B cell (primary cell): Measurements from ENCODE around the gene MALSU1. TPM values are rescaled to one million over a fixed set of nuclear protein-coding genes. Genes with fewer than 3 reads are reported as not detected.

Source experiments
- ATAC-seq: fragments of 200-7000 bp; cut with Tn5 transposase; one replicate; pipeline ENCODE4 v1.10.0; 2021; ENCODE audit warnings: low read depth, mild to moderate bottlenecking, moderate number of reproducible peaks, moderate library complexity
- CTCF ChIA-PET: fragments of 350-600 bp; sonication (Branson Sonifier 250); formaldehyde crosslinking; loops from one replicate; lab custom pipeline; 2021; ENCODE audit warnings: antibody characterized with exemption, inconsistent platforms; lab: Charles Lee
- POLR2A ChIA-PET: fragments of 350-600 bp; sonication (Branson Sonifier 250); formaldehyde crosslinking; loops from one replicate; lab custom pipeline; 2021; ENCODE audit warnings: antibody characterized with exemption; lab: Charles Lee
- DNase-seq: peaks from one replicate; pipeline ENCODE4 v3.0.0; 2013
- H2AFZ ChIP-seq: 2 replicates; pipeline ENCODE4 v1.6.1; 2012; ENCODE audit warnings: mild to moderate bottlenecking, low read depth, low read length; ENCODE audit not compliant: insufficient read depth, poor library complexity, severe bottlenecking
- H3K27ac ChIP-seq, 2 donors: 1 replicate in 1 of 2; 2 replicates in 1 of 2; pipeline ENCODE4 v1.5.1; 2012 to 2013; ENCODE audit warnings: low read length in 2 of 2, mild to moderate bottlenecking in 2 of 2, moderate library complexity in 1 of 2
- H3K27me3 ChIP-seq, 4 experiments: fragments of 200-600 bp in 1 of 4; sonication (generic) in 1 of 4; replicated peaks in 1 of 4; 1 replicate in 2 of 4; 2 replicates in 2 of 4; pipeline versions ENCODE4 v1.6.1 to v1.7.0; 2013 to 2016; ENCODE audit warnings: low read length in 3 of 4, mild to moderate bottlenecking in 2 of 4, mixed read lengths in 1 of 4, moderate library complexity in 1 of 4; ENCODE audit not compliant: insufficient read depth in 4 of 4, control insufficient read depth in 3 of 4; ENCODE audit errors: control extremely low read depth in 1 of 4
- H3K36me3 ChIP-seq, 2 experiments: replicated peaks in 1 of 2; 1 replicate in 1 of 2; 2 replicates in 1 of 2; pipeline versions ENCODE4 v1.6.1 to v1.7.1; 2013; ENCODE audit warnings: low read length in 1 of 2; ENCODE audit not compliant: insufficient read depth in 2 of 2, control insufficient read depth in 1 of 2; ENCODE audit errors: control extremely low read depth in 1 of 2, extremely low read depth in 1 of 2
- H3K4me1 ChIP-seq, 2 donors: fragments of 200-600 bp in 1 of 2; sonication (generic) in 1 of 2; 1 replicate in 1 of 2; 2 replicates in 1 of 2; pipeline versions ENCODE4 v1.5.1 to v1.6.1; 2013 to 2017; ENCODE audit warnings: low read length in 2 of 2; ENCODE audit not compliant: control insufficient read depth in 2 of 2, insufficient read depth in 2 of 2
- H3K4me2 ChIP-seq: replicated peaks from 2 replicates; pipeline ENCODE3; 2012; ENCODE audit warnings: mild to moderate bottlenecking, low read depth, low read length; ENCODE audit not compliant: poor library complexity, severe bottlenecking
- H3K4me3 ChIP-seq, 5 experiments: fragments of 200-600 bp in 1 of 5; sonication (generic) in 1 of 5; 1 replicate in 3 of 5; 2 replicates in 2 of 5; pipeline versions ENCODE4 v1.5.1 to v1.7.0; 2011 to 2016; ENCODE audit warnings: low read length in 4 of 5, mild to moderate bottlenecking in 4 of 5, low read depth in 2 of 5, control low read depth in 1 of 5, moderate library complexity in 1 of 5; ENCODE audit not compliant: insufficient read depth in 1 of 5; ENCODE audit errors: control extremely low read depth in 1 of 5, extremely low read depth in 1 of 5
- H3K79me2 ChIP-seq: fragments of 200-600 bp; sonication (generic); one replicate; pipeline ENCODE4 v1.6.0; 2016; ENCODE audit warnings: low read length; ENCODE audit not compliant: control insufficient read depth, insufficient read depth
- H3K9ac ChIP-seq: fragments of 200-600 bp; sonication (generic); 2 replicates; pipeline ENCODE4 v1.6.1; 2017; ENCODE audit warnings: mild to moderate bottlenecking, low read length, moderate library complexity
- H3K9me3 ChIP-seq, 3 donors: one replicate each; pipeline versions ENCODE4 v1.6.1 to v1.7.1; 2013; ENCODE audit warnings: low read length in 2 of 3; ENCODE audit not compliant: control insufficient read depth in 2 of 3, insufficient read depth in 1 of 3; ENCODE audit errors: control extremely low read depth in 1 of 3
- H4K20me1 ChIP-seq: 2 replicates; pipeline ENCODE4 v1.6.0; 2012; ENCODE audit warnings: mild to moderate bottlenecking, low read length; ENCODE audit not compliant: insufficient read depth, control insufficient read depth, poor library complexity, severe bottlenecking
- H3K27ac Mint-ChIP-seq: one replicate; pipeline ENCODE4 v1.8.0; 2021; ENCODE audit warnings: mixed read lengths
- H3K27me3 Mint-ChIP-seq: one replicate; pipeline ENCODE4 v1.8.0; 2021; ENCODE audit warnings: mixed read lengths
- H3K4me1 Mint-ChIP-seq: one replicate; pipeline ENCODE4 v1.8.0; 2021; ENCODE audit warnings: mixed read lengths
- H3K4me3 Mint-ChIP-seq: one replicate; pipeline ENCODE4 v1.8.0; 2021; ENCODE audit warnings: mixed read lengths
- H3K9me3 Mint-ChIP-seq: one replicate; pipeline ENCODE4 v1.8.0; 2022; ENCODE audit warnings: mixed read lengths; ENCODE audit not compliant: insufficient read depth
- CTCF ChIP-seq: fragments of 200-600 bp; IDR thresholded peaks from one replicate; pipeline ENCODE4 v1.8.0; 2022; ENCODE audit warnings: antibody characterized with exemption, mild to moderate bottlenecking
- EZH2 ChIP-seq: IDR thresholded peaks from 2 replicates; pipeline ENCODE4 v1.6.1; 2012; ENCODE audit warnings: borderline replicate concordance, low read depth, mild to moderate bottlenecking, moderate library complexity, low read length; ENCODE audit not compliant: insufficient read depth, poor library complexity, severe bottlenecking
- WGBS: methylation state at CpG from one replicate; pipeline ENCODE4 v1.1.5; 2013; ENCODE audit warnings: missing lambda C conversion rate; ENCODE audit not compliant: insufficient coverage; 5-methylcytosine and 5-hydroxymethylcytosine counted together
- intact Hi-C: fragments of 100-400 bp; cut with micrococcal nuclease; formaldehyde crosslinking; loops from one replicate; pipeline ENCODE4 v1.10.0; 2022
- polyA plus RNA-seq: library from polyadenylated mRNA; depleted of rRNA; stranded (reverse); fragments of >200 nt; gene quantifications from 2 replicates; pipeline ENCODE4 v1.2.3, GENCODE V29; 2012
- total RNA-seq, 2 donors: library from RNA; stranded (reverse); fragments of 120-200 nt in 1 of 2; gene quantifications; 1 replicate in 1 of 2; 2 replicates in 1 of 2; pipeline versions ENCODE4 v1.2.3 to v1.2.4, GENCODE V29; 2013 to 2022

Gene MALSU1
- total and polyA plus RNA-seq, 2 donors (not counting 1 experiment from before 2014, with no cell fraction given), result 20.8 to 38.0 TPM

- Histone ChIP-seq H3K27me3 (peaks cover 0 to 6% (median 0%) of the 10 kb centered on the region in 4 experiments), H2AFZ (no peak overlapping the region), H3K9ac (no peak overlapping the region), H3K36me3 (no peaks in the 10 kb centered on the region), H3K9me3 (no peaks in the 10 kb centered on the region), H4K20me1 (no peaks in the 10 kb centered on the region), H3K79me2 (peaks cover 29% of the 10 kb centered on the region), H3K27ac (no peak overlapping the region), H3K4me3 (no peak overlapping the region), H3K4me2 (no peak overlapping the region), H3K4me1 (peaks cover 10 to 15% of the 10 kb centered on the region in 2 donors)
- DNase-seq (no peak), ATAC-seq (no peak)
- TF ChIP-seq CTCF, result no peak
- TF ChIP-seq EZH2, result no peak
- H3K4me1 Mint-ChIP-seq, result peaks cover 18% of the 10 kb centered on the region
- intact Hi-C loops, result loop anchor here (5.0 kb wide), 1 partner anchor 177 kb away; the partner anchor contains the start of gene IGF2BP3
- H3K27ac Mint-ChIP-seq, result no peak overlapping the region
- CTCF ChIA-PET, result interaction anchor here (0.7 to 1.3 kb wide), 2 partner anchors 22 to 185 kb away, joined by 3 to 6 read pairs; no protein-coding TSS in a partner anchor
- POLR2A ChIA-PET, result no interaction called here
- H3K27me3 Mint-ChIP-seq, result peaks cover 6% of the 10 kb centered on the region
- no peaks in the 10 kb centered on the region for H3K9me3 Mint-ChIP-seq
- H3K4me3 Mint-ChIP-seq, result no peak overlapping the region
Observed at GRCh38 chr7:23295401-23295697, 3.8 kb upstream of the MALSU1 start.

DNA sequence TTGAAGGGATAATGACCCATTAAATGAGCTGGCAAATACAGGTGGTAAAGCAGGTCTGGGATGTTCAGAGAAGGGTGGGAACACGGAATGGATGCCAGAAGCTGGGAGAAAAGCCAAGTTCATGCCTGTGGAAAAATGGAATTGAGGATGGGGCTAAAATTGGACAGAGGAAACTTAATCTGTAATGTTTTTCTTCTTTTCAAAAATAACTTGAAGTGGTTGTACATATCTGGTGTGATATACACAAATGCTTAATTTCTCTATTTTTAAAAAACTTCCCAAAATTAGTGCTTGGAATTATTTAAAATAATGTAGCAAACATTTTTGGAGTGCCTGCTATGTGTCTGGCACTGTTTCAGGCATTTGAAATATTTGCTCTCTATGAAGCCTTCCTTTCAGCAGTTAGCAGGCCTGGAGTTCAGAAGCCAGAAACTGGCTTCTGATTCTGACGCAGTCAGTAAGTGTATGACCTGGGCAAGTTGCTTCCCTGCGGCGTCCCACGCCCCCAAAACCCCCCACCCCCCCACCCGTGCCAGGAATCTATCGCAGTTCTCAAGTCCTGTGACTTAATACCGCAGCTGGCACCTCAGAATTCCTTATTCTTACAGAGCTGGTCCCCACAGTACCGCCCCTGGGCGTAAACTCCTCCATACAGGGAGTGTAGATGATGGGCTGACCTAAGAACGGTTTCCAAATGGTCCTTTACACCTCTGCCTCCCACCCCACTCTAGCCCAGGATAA lies 828 bp upstream of the MALSU1 start:
- ATAC-seq (no peak), DNase-seq (no peak)
- Histone ChIP-seq H3K4me2 (peak overlapping the region; percentile 82), H3K27me3 (peaks cover 0 to 6% (median 0%) of the 10 kb centered on the region in 4 experiments), H3K36me3 (peaks cover 0 to 10% of the 10 kb centered on the region in 2 experiments), H3K4me3 (peak overlapping the region; percentile 70 to 95 (median 86)), H2AFZ (peak overlapping the region; percentile 85), H4K20me1 (peaks cover 7% of the 10 kb centered on the region), H3K9ac (peak overlapping the region; percentile 87), H3K79me2 (peaks cover 53% of the 10 kb centered on the region), H3K4me1 (peaks cover 16 to 23% of the 10 kb centered on the region in 2 donors), H3K9me3 (no peaks in the 10 kb centered on the region), H3K27ac (peak overlapping the region; percentile 73 to 86)
- no CpG with 5 or more reads among the region's 11 CpGs for WGBS
- peak overlapping the region; percentile 94 for H3K27ac Mint-ChIP-seq
- no peaks in the 10 kb centered on the region for H3K27me3 Mint-ChIP-seq
- intact Hi-C loops, result loop anchor here (2.0 to 5.0 kb wide), 2 partner anchors 174 to 284 kb away; partner anchors contain the start of genes HYCC1 and IGF2BP3
- ChIA-PET POLR2A (interaction anchor here (0.6 to 0.9 kb wide), 3 partner anchors 117 to 1223 kb away, joined by 3 to 7 read pairs (median 4); no protein-coding TSS in a partner anchor), CTCF (interaction anchor here (0.9 to 4.5 kb wide), 2 partner anchors 26 to 60 kb away, joined by 4 to 27 read pairs; no protein-coding TSS in a partner anchor)
- peaks cover 37% of the 10 kb centered on the region for H3K4me1 Mint-ChIP-seq
- TF ChIP-seq EZH2 (no peak), CTCF (no peak)
- H3K9me3 Mint-ChIP-seq, result no peaks in the 10 kb centered on the region
- peak overlapping the region; percentile 87 for H3K4me3 Mint-ChIP-seq
